GM23248 (cell line): ENCODE measurements around the gene PHF21B. TPM values are rescaled to one million over a fixed set of nuclear protein-coding genes. Genes with fewer than 3 reads are reported as not detected.

ENCODE experiments used
- DNase-seq: peaks from one replicate; pipeline ENCODE4 v3.0.0-alpha.2; 2015
- H2AFZ ChIP-seq: fragments of 200-600 bp; sonication (generic); 2 replicates; pipeline ENCODE4 v1.6.1; 2016; ENCODE audit warnings: antibody characterized with exemption
- H3F3A ChIP-seq: fragments of 200-600 bp; sonication (generic); 2 replicates; pipeline ENCODE4 v1.6.1; 2016; ENCODE audit warnings: mild to moderate bottlenecking, antibody characterized with exemption, mixed run types; ENCODE audit not compliant: insufficient read depth
- H3K27ac ChIP-seq: fragments of 200-600 bp; sonication (generic); 2 replicates; pipeline ENCODE4 v1.5.1; 2016; ENCODE audit warnings: mild to moderate bottlenecking
- H3K27me3 ChIP-seq: fragments of 200-600 bp; sonication (generic); replicated peaks from 2 replicates; pipeline ENCODE4 v1.6.1; 2016; ENCODE audit warnings: mild to moderate bottlenecking; ENCODE audit not compliant: insufficient read depth
- H3K36me3 ChIP-seq: fragments of 200-600 bp; sonication (generic); 2 replicates; pipeline ENCODE4 v1.6.1; 2016; ENCODE audit warnings: low read depth, mild to moderate bottlenecking
- H3K4me1 ChIP-seq: fragments of 200-600 bp; sonication (generic); 2 replicates; pipeline ENCODE4 v1.6.1; 2016; ENCODE audit warnings: mild to moderate bottlenecking; ENCODE audit not compliant: insufficient read depth
- H3K4me2 ChIP-seq: fragments of 200-600 bp; sonication (generic); one replicate; pipeline ENCODE4 v1.6.1; 2016; ENCODE audit warnings: mild to moderate bottlenecking; ENCODE audit not compliant: unreplicated experiment
- H3K4me3 ChIP-seq: fragments of 200-600 bp; sonication (generic); 2 replicates; pipeline ENCODE4 v1.5.1; 2016; ENCODE audit warnings: mild to moderate bottlenecking
- H3K79me2 ChIP-seq: fragments of 200-600 bp; sonication (generic); 2 replicates; pipeline ENCODE4 v1.6.1; 2016; ENCODE audit warnings: mild to moderate bottlenecking; ENCODE audit not compliant: insufficient read depth
- H3K9ac ChIP-seq: fragments of 200-600 bp; sonication (generic); 2 replicates; pipeline ENCODE4 v1.6.1; 2016; ENCODE audit warnings: mild to moderate bottlenecking
- H3K9me2 ChIP-seq: fragments of 200-600 bp; sonication (generic); 2 replicates; pipeline ENCODE4 v1.6.1; 2016; ENCODE audit warnings: mixed run types, mild to moderate bottlenecking, moderate library complexity; ENCODE audit not compliant: insufficient read depth
- H3K9me3 ChIP-seq: fragments of 200-600 bp; sonication (generic); one replicate; pipeline ENCODE4 v1.6.1; 2017; ENCODE audit warnings: low read depth
- H4K20me1 ChIP-seq: fragments of 200-600 bp; sonication (generic); 2 replicates; pipeline ENCODE4 v1.6.0; 2016; ENCODE audit not compliant: insufficient read depth
- EZH2 ChIP-seq: fragments of 200-600 bp; sonication (generic); IDR thresholded peaks from 2 replicates; pipeline ENCODE4 v1.6.1; 2018; ENCODE audit warnings: antibody characterized with exemption, mild to moderate bottlenecking; ENCODE audit not compliant: insufficient read depth, poor library complexity, severe bottlenecking
- EZH2phosphoT487 ChIP-seq: fragments of 200-600 bp; sonication (generic); IDR thresholded peaks from 2 replicates; pipeline ENCODE4 v1.6.1; 2018; ENCODE audit warnings: antibody characterized with exemption, moderate library complexity, mild to moderate bottlenecking, low read depth; ENCODE audit not compliant: insufficient read depth
- WGBS, 2 experiments: methylation state at CpG; one replicate each; pipeline ENCODE4 v1.1.6; 2015 to 2017; ENCODE audit warnings: low lambda C conversion rate in 2 of 2, low coverage in 1 of 2; ENCODE audit errors: missing lambda C conversion rate in 2 of 2; 5-methylcytosine and 5-hydroxymethylcytosine counted together
- in situ Hi-C: fragments of 300-500 bp; cut with MboI; formaldehyde crosslinking; loops from 2 replicates; pipeline ENCODE4 v1.15.0; 2020
- polyA plus RNA-seq: library from polyadenylated mRNA; unstranded; fragments of >200 nt; fragmentation: Nextera tagmentation; extraction: Ambion mirVana; gene quantifications from 2 replicates; pipeline ENCODE4 v1.2.1, GENCODE V29; 2016
- total RNA-seq: library from RNA; depleted of rRNA; stranded (reverse); fragments of >200 nt; shearing (Covaris generic); gene quantifications from 2 replicates; pipeline ENCODE4 v1.2.3, GENCODE V29; 2014

The PHF21B gene
- total and polyA plus RNA-seq, 2 experiments from 2014 or later, result not detected

GRCh38 chr22:45006964-45007390 is 2.8 kb downstream of the PHF21B start:
- Histone ChIP-seq H3K4me2 (no peak overlapping the region), H3K79me2 (no peaks in the 10 kb centered on the region), H3K9ac (no peak overlapping the region), H4K20me1 (no peaks in the 10 kb centered on the region), H3K27me3 (peaks cover 64% of the 10 kb centered on the region), H3K4me1 (no peaks in the 10 kb centered on the region), H3K4me3 (no peak overlapping the region), H3K27ac (no peak overlapping the region), H3K9me3 (no peaks in the 10 kb centered on the region), H2AFZ (no peak overlapping the region), H3K9me2 (no peaks in the 10 kb centered on the region), H3K36me3 (no peaks in the 10 kb centered on the region), H3F3A (peaks cover 9% of the 10 kb centered on the region)
- 0 to 3% methylated on average over 1 to 44 of the region's 44 CpGs for WGBS, 2 experiments
- TF ChIP-seq EZH2phosphoT487 (no peak), EZH2 (peak; percentile 77)
- in situ Hi-C loops, result no loop called here
- no peak for DNase-seq

- DNase-seq, result peak; percentile 6
- H3K4me2 ChIP-seq, result no peak overlapping the region
- H4K20me1 ChIP-seq, result no peaks in the 10 kb centered on the region
- H3F3A ChIP-seq, result peaks cover 9% of the 10 kb centered on the region
- H3K79me2 ChIP-seq, result no peaks in the 10 kb centered on the region
- no peaks in the 10 kb centered on the region for H3K36me3 ChIP-seq
- H3K27me3 ChIP-seq, result peaks cover 59% of the 10 kb centered on the region
- 5 to 10% methylated on average over 20 to 21 of the region's 21 CpGs for WGBS, 2 experiments
- no peak overlapping the region for H3K27ac ChIP-seq
- H3K9me3 ChIP-seq, result no peaks in the 10 kb centered on the region
- H3K4me3 ChIP-seq, result no peak overlapping the region
- H3K9ac ChIP-seq, result no peak overlapping the region
- in situ Hi-C loops, result no loop called here
- H3K9me2 ChIP-seq, result no peaks in the 10 kb centered on the region
- H2AFZ ChIP-seq, result no peak overlapping the region
- TF ChIP-seq EZH2, result peak; percentile 94
- peak; percentile 30; the same call in 1 of the 2 replicates for TF ChIP-seq EZH2phosphoT487
- H3K4me1 ChIP-seq, result no peaks in the 10 kb centered on the region
Observed at GRCh38 chr22:45006111-45006963, 3.5 kb downstream of the PHF21B start.

GRCh38 chr22:45001653-45002052 is 8.2 kb downstream of the PHF21B start:
- Histone ChIP-seq H3K9me2 (no peaks in the 10 kb centered on the region), H3K9ac (no peak overlapping the region)
- 76 to 77% methylated on average over 15 of the region's 15 CpGs for WGBS, 2 experiments

GRCh38 chr22:45000330-45000729 is 9.5 kb downstream of the PHF21B start:
- TF ChIP-seq EZH2phosphoT487 (no peak), EZH2 (no peak)
- Histone ChIP-seq H3K36me3 (no peaks in the 10 kb centered on the region), H3K4me3 (no peak overlapping the region), H3K27me3 (peaks cover 28% of the 10 kb centered on the region), H3K79me2 (no peaks in the 10 kb centered on the region), H3F3A (no peaks in the 10 kb centered on the region), H2AFZ (no peak overlapping the region), H3K9me2 (no peaks in the 10 kb centered on the region), H3K27ac (no peak overlapping the region), H3K9me3 (no peaks in the 10 kb centered on the region), H4K20me1 (no peaks in the 10 kb centered on the region), H3K9ac (no peak overlapping the region), H3K4me1 (no peaks in the 10 kb centered on the region), H3K4me2 (no peak overlapping the region)
- whole genome bisulfite sequencing, 2 experiments, result 75 to 77% methylated on average over 14 of the region's 14 CpGs
- DNase-seq, result no peak
- in situ Hi-C loops, result no loop called here

More at GRCh38 chr22:45001653-45002052, 8.2 kb downstream of the PHF21B start:
- in situ Hi-C loops, result no loop called here
- Histone ChIP-seq H3K27ac (no peak overlapping the region), H3K79me2 (no peaks in the 10 kb centered on the region), H3K9me3 (no peaks in the 10 kb centered on the region), H3K4me1 (no peaks in the 10 kb centered on the region), H3K4me3 (no peak overlapping the region), H4K20me1 (no peaks in the 10 kb centered on the region), H2AFZ (no peak overlapping the region), H3F3A (peaks cover 9% of the 10 kb centered on the region), H3K27me3 (peaks cover 40% of the 10 kb centered on the region), H3K4me2 (no peak overlapping the region), H3K36me3 (no peaks in the 10 kb centered on the region)
- no peak for DNase-seq
- no peak for TF ChIP-seq EZH2phosphoT487
- TF ChIP-seq EZH2, result no peak
